ENCODE results near the gene EFNA5. TPM values are rescaled to one million over a fixed set of nuclear protein-coding genes. Genes with fewer than 3 reads are reported as not detected.
A peak's percentile ranks its signal among the peaks of the same experiment; 100 is the strongest.

The EFNA5 gene
- total and polyA plus RNA-seq, 10 of the 15 experiments (the other 5 are each of a cell fraction or from before 2014, with no cell fraction given) = 0.19 to 12.6 (median 3.9) TPM

- no peak for ATAC-seq
- TF ChIP-seq, protein P1, sequence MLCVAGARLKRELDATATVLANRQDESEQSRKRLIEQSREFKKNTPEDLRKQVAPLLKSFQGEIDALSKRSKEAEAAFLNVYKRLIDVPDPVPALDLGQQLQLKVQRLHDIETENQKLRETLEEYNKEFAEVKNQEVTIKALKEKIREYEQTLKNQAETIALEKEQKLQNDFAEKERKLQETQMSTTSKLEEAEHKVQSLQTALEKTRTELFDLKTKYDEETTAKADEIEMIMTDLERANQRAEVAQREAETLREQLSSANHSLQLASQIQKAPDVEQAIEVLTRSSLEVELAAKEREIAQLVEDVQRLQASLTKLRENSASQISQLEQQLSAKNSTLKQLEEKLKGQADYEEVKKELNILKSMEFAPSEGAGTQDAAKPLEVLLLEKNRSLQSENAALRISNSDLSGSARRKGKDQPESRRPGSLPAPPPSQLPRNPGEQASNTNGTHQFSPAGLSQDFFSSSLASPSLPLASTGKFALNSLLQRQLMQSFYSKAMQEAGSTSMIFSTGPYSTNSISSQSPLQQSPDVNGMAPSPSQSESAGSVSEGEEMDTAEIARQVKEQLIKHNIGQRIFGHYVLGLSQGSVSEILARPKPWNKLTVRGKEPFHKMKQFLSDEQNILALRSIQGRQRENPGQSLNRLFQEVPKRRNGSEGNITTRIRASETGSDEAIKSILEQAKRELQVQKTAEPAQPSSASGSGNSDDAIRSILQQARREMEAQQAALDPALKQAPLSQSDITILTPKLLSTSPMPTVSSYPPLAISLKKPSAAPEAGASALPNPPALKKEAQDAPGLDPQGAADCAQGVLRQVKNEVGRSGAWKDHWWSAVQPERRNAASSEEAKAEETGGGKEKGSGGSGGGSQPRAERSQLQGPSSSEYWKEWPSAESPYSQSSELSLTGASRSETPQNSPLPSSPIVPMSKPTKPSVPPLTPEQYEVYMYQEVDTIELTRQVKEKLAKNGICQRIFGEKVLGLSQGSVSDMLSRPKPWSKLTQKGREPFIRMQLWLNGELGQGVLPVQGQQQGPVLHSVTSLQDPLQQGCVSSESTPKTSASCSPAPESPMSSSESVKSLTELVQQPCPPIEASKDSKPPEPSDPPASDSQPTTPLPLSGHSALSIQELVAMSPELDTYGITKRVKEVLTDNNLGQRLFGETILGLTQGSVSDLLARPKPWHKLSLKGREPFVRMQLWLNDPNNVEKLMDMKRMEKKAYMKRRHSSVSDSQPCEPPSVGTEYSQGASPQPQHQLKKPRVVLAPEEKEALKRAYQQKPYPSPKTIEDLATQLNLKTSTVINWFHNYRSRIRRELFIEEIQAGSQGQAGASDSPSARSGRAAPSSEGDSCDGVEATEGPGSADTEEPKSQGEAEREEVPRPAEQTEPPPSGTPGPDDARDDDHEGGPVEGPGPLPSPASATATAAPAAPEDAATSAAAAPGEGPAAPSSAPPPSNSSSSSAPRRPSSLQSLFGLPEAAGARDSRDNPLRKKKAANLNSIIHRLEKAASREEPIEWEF (IDR thresholded peaks at IDR 0.05; ENCODE audit: insufficient replicate concordance, low read depth, low read length) = no peak
- TF ChIP-seq ATF2 (IDR thresholded peaks at IDR 0.05; ENCODE audit: low read length) (no peak), POU2F2 (IDR thresholded peaks at IDR 0.05; ENCODE audit: borderline replicate concordance, low read depth, low read length) (no peak), RUNX3 (IDR thresholded peaks at IDR 0.05; ENCODE audit: low read length) (peak; percentile 26; the same call in 1 of the 2 replicates), MTA2 (IDR thresholded peaks at IDR 0.05; ENCODE audit: low read depth) (peak; percentile 10; the same call in 1 of the 2 replicates), NR2F1 (conservative IDR thresholded peaks at IDR 0.05) (no peak), ZNF622 (IDR thresholded peaks at IDR 0.05) (no peak)
- TF ChIP-seq, protein P2, sequence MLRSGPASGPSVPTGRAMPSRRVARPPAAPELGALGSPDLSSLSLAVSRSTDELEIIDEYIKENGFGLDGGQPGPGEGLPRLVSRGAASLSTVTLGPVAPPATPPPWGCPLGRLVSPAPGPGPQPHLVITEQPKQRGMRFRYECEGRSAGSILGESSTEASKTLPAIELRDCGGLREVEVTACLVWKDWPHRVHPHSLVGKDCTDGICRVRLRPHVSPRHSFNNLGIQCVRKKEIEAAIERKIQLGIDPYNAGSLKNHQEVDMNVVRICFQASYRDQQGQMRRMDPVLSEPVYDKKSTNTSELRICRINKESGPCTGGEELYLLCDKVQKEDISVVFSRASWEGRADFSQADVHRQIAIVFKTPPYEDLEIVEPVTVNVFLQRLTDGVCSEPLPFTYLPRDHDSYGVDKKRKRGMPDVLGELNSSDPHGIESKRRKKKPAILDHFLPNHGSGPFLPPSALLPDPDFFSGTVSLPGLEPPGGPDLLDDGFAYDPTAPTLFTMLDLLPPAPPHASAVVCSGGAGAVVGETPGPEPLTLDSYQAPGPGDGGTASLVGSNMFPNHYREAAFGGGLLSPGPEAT (IDR thresholded peaks at IDR 0.05; ENCODE audit: low read depth) = no peak
- DNase-seq (ENCODE audit: low read depth, low spot score) = no peak
- WGBS (ENCODE audit: insufficient coverage, insufficient replicate concordance, low lambda C conversion rate, missing lambda C conversion rate) = 56% methylated on average over 5 of the region's 5 CpGs
- Histone ChIP-seq H3K27ac (ENCODE audit: control insufficient read depth, insufficient read depth) (no peak overlapping the region), H3K4me2 (ENCODE audit: control insufficient read depth, insufficient read depth) (no peak overlapping the region), H3K9me3 (replicated peaks; ENCODE audit: control insufficient read depth, insufficient read depth, low read length) (no peaks in the 10 kb centered on the region), H3K27me3 (replicated peaks in 1 of 2; ENCODE audit: control insufficient read depth in 2 of 2, insufficient read depth in 2 of 2, low read length in 1 of 2) (no peaks in the 10 kb centered on the region), H2AFZ (ENCODE audit: control insufficient read depth, low read depth, low read length) (no peak overlapping the region), H3K4me1 (ENCODE audit: control insufficient read depth, insufficient read depth, low read length) (no peaks in the 10 kb centered on the region), H3K36me3 (ENCODE audit: control insufficient read depth in 2 of 2, insufficient read depth in 2 of 2, low read length in 1 of 2) (no peaks in the 10 kb centered on the region; a peak in 1 of 4 replicates), H3K9ac (ENCODE audit: control insufficient read depth, insufficient read depth, low read length) (no peak overlapping the region), H4K20me1 (ENCODE audit: control insufficient read depth, insufficient read depth) (no peaks in the 10 kb centered on the region), H3K79me2 (ENCODE audit: control insufficient read depth, insufficient read depth, low read length) (no peaks in the 10 kb centered on the region), H3K4me3 (no peak overlapping the region)
- in situ Hi-C loops (cut with MboI) = no loop called here
- BruUV-seq (replicated peaks) = no TSS peak
- ChIA-PET RAD21 (ENCODE audit: unreplicated experiment) (interaction anchor here (1.5 to 1.7 kb wide), 2 partner anchors 10 to 13 kb away, joined by 3 to 6 read pairs; no protein-coding TSS in a partner anchor), CTCF (interaction anchor here (0.6 to 1.6 kb wide), 4 partner anchors 10 to 38 kb away, joined by 3 to 5 read pairs (median 3); no protein-coding TSS in a partner anchor), POLR2A (no interaction called here), SMC1A (ENCODE audit: uncharacterized antibody, unreplicated experiment) (interaction anchor here (1.1 to 1.6 kb wide), 3 partner anchors 36 to 146 kb away, joined by 3 to 4 read pairs (median 3); no protein-coding TSS in a partner anchor)
- FAIRE-seq = no peak
- intact Hi-C loops (cut with micrococcal nuclease; ENCODE audit: unreplicated experiment) = no loop called here
Observed at GRCh38 chr5:107401470-107402122, 269.1 kb downstream of the EFNA5 start.
